OCI-LY1 (cell line): Measurements from ENCODE around the gene RAET1L.

Experiments used
- H2AFZ ChIP-seq: fragments of 200-600 bp; sonication (generic), shearing (Covaris generic); 2 replicates; pipeline ENCODE4 v1.6.0; 2014; ENCODE audit warnings: antibody characterized with exemption, mild to moderate bottlenecking, low read length
- H3F3A ChIP-seq: fragments of 200-600 bp; sonication (generic), shearing (Covaris generic); 2 replicates; pipeline ENCODE4 v1.6.0; 2014; ENCODE audit warnings: mild to moderate bottlenecking, antibody characterized with exemption, low read length, moderate library complexity; ENCODE audit not compliant: insufficient read depth
- H3K27ac ChIP-seq: fragments of 200-600 bp; sonication (generic); 2 replicates; pipeline ENCODE4 v1.5.1; 2014; ENCODE audit warnings: low read length, mixed run types, mild to moderate bottlenecking, low read depth; ENCODE audit not compliant: poor library complexity, severe bottlenecking
- H3K27me3 ChIP-seq: fragments of 200-600 bp; sonication (generic); 2 replicates; pipeline ENCODE4 v1.6.0; 2014; ENCODE audit warnings: antibody characterized with exemption, mild to moderate bottlenecking, low read length, moderate library complexity; ENCODE audit not compliant: insufficient read depth
- H3K36me3 ChIP-seq: fragments of 200-600 bp; sonication (generic); 2 replicates; pipeline ENCODE4 v1.6.1; 2014; ENCODE audit warnings: mild to moderate bottlenecking, antibody characterized with exemption, low read length, moderate library complexity, mixed read lengths; ENCODE audit not compliant: insufficient read depth
- H3K4me1 ChIP-seq: fragments of 200-600 bp; sonication (generic); 2 replicates; pipeline ENCODE4 v1.5.1; 2014; ENCODE audit warnings: mild to moderate bottlenecking, low read length, moderate library complexity; ENCODE audit not compliant: insufficient read depth, severe bottlenecking
- H3K4me2 ChIP-seq: fragments of 200-600 bp; sonication (generic), shearing (Covaris generic); 2 replicates; pipeline ENCODE4 v1.6.1; 2014; ENCODE audit warnings: low read length
- H3K4me3 ChIP-seq: fragments of 200-600 bp; sonication (generic); 2 replicates; pipeline ENCODE4 v1.5.1; 2014; ENCODE audit warnings: low read length, low read depth, mild to moderate bottlenecking, mixed read lengths; ENCODE audit not compliant: poor library complexity, severe bottlenecking
- H3K79me2 ChIP-seq: fragments of 200-600 bp; shearing (Covaris generic); 2 replicates; pipeline ENCODE4 v1.6.1; 2016; ENCODE audit warnings: mixed run types, low read length, mixed read lengths; ENCODE audit not compliant: insufficient read depth
- H3K9ac ChIP-seq: fragments of 200-600 bp; sonication (generic), shearing (Covaris generic); 2 replicates; pipeline ENCODE4 v1.6.1; 2014; ENCODE audit warnings: mild to moderate bottlenecking, low read length, mixed read lengths
- H3K9me2 ChIP-seq: fragments of 200-600 bp; sonication (generic), shearing (Covaris generic); 2 replicates; pipeline ENCODE4 v1.6.1; 2014; ENCODE audit warnings: low read depth, mild to moderate bottlenecking, low read length, mixed read lengths
- H3K9me3 ChIP-seq: fragments of 200-600 bp; shearing (Covaris generic); 2 replicates; pipeline ENCODE4 v1.6.1; 2014; ENCODE audit warnings: low read length, mixed read lengths
- H4K20me1 ChIP-seq: fragments of 200-600 bp; sonication (generic), shearing (Covaris generic); 2 replicates; pipeline ENCODE4 v1.6.0; 2016; ENCODE audit warnings: mild to moderate bottlenecking, low read length; ENCODE audit not compliant: insufficient read depth
- CTCF ChIP-seq: fragments of 200-600 bp; sonication (generic), shearing (Covaris generic); IDR thresholded peaks from 2 replicates; pipeline ENCODE4 v1.5.1; 2017; ENCODE audit warnings: mild to moderate bottlenecking, antibody characterized with exemption, low read length, moderate library complexity, mixed read lengths
- EZH2 ChIP-seq: fragments of 200-600 bp; sonication (generic), shearing (Covaris generic); IDR thresholded peaks from 2 replicates; pipeline ENCODE4 v1.8.0; 2017; ENCODE audit warnings: borderline replicate concordance, mixed run types, mild to moderate bottlenecking, antibody characterized with exemption, low read length, moderate library complexity, mixed read lengths

Gene RAET1L

GRCh38 chr6:150030611-150031010 is 5.3 kb upstream of the RAET1L start:
- Histone ChIP-seq H3K27ac (no peak overlapping the region), H3K9me3 (no peaks in the 10 kb centered on the region), H2AFZ (no peak overlapping the region), H3K9ac (no peak overlapping the region), H3K4me2 (no peak overlapping the region), H3K4me3 (no peak overlapping the region), H3K4me1 (peaks cover 9% of the 10 kb centered on the region), H3K36me3 (no peaks in the 10 kb centered on the region), H3F3A (no peaks in the 10 kb centered on the region), H4K20me1 (no peaks in the 10 kb centered on the region), H3K27me3 (peaks cover 5% of the 10 kb centered on the region; the same call in 1 of the 2 replicates), H3K79me2 (no peaks in the 10 kb centered on the region), H3K9me2 (no peaks in the 10 kb centered on the region)
- TF ChIP-seq CTCF (no peak), EZH2 (no peak)

DNA sequence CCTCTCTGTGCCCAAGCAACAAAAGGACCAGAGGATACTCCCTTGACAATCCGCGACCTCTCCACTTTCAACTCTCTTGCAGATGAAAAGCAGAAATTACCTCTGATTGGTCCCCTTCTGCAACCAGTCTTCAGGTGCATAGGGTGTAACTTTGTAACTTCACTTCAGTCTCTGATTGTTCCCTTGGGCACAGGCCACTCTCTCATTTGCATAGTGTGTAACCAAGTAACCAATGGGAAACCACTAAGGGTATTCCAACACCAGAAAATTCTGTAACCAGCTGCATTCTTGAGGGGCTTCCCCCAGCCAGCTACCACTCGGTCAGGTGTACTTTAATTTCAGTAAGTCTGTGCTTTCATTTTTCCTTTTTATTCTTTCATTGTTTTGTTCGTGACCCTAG is 4.4 kb upstream of the RAET1L start:
- TF ChIP-seq CTCF = no peak
- no peak for TF ChIP-seq EZH2
- no peak overlapping the region for H3K4me3 ChIP-seq
- no peak overlapping the region for H3K9ac ChIP-seq
- no peaks in the 10 kb centered on the region for H3K9me3 ChIP-seq
- H3K27ac ChIP-seq = no peak overlapping the region
- H3K79me2 ChIP-seq = no peaks in the 10 kb centered on the region
- no peaks in the 10 kb centered on the region for H3K9me2 ChIP-seq
- peaks cover 9% of the 10 kb centered on the region for H3K4me1 ChIP-seq
- H4K20me1 ChIP-seq = no peaks in the 10 kb centered on the region
- H3F3A ChIP-seq = no peaks in the 10 kb centered on the region
- no peak overlapping the region for H3K4me2 ChIP-seq
- no peak overlapping the region for H2AFZ ChIP-seq
- peaks cover 5% of the 10 kb centered on the region; the same call in 1 of the 2 replicates for H3K27me3 ChIP-seq
- no peaks in the 10 kb centered on the region for H3K36me3 ChIP-seq

DNA sequence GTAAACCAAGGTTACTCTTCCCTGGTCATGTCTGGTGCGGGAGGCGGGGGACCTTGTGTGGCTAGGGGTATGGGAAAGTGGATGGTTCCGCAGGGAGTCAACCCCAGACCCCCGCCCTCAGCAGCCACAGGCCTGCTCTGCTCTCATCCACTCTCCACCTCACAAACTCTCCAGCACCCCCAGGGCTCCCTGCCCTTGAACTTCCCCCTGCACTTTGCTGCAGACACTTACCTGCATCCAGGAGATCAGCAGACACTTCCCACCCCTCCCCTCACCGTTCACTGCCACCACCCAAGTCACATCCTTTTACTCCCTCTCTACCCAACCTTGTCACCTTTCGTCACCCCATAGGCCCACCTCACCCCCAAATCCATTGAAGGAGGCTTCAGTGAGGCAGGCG is 3.9 kb upstream of the RAET1L start:
- Histone ChIP-seq H3K79me2 (no peaks in the 10 kb centered on the region), H3K4me2 (no peak overlapping the region), H3K9me2 (no peaks in the 10 kb centered on the region), H3K4me3 (no peak overlapping the region), H3F3A (no peaks in the 10 kb centered on the region), H4K20me1 (no peaks in the 10 kb centered on the region), H3K9me3 (no peaks in the 10 kb centered on the region), H3K27ac (no peak overlapping the region), H3K27me3 (peaks cover 5% of the 10 kb centered on the region; the same call in 1 of the 2 replicates), H3K4me1 (peaks cover 9% of the 10 kb centered on the region), H2AFZ (no peak overlapping the region), H3K9ac (no peak overlapping the region), H3K36me3 (no peaks in the 10 kb centered on the region)
- TF ChIP-seq EZH2 = no peak
- no peak for TF ChIP-seq CTCF
